GM18861 (cell line): ENCODE data around the gene CYB5R4.
"Not testable (repeated sequence)": the region's sequence is repeated elsewhere in the genome, so short reads cannot be mapped to it uniquely, and the experiment has no call there.

Experiments used
- ATAC-seq: cut with Tn5 transposase; IDR thresholded peaks from one replicate; pipeline ENCODE4 v1.9.1; 2021; ENCODE audit not compliant: unreplicated experiment

Gene CYB5R4

DNA sequence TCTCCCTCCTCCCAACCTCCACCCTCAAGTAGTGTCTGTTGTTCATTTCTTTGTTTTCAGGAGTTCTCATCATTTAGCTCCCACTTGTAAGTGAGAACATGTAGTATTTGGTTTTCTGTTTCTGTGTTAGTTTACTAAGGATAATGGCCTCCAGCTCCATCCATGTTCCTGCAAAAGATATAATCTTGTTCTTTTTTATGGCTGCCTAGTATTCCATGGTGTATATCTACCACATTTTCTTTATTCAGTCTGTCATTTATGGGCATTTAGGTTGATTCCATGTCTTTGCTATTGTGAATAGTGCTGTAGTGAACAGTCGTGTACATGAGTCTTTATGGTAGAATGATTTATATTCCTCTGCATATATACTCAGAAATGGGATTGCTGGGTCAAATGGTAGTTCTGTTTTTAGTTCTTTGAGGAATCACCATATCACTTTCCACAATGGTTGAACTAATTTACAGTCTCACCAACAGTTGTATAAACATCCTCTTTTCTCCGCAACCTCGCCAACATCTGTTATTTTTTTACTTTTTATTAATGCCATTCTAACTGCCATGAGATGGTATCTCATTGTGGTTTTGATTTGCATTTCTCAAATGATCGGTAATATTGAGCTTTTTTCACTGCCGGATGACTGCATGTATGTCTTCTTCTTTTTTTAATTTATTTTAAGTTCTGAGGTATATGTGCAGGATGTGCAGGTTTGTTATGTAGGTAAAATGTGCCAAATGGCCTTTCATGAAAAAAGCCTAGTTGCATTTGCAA lies 48.3 kb downstream of the CYB5R4 start:
- not testable (repeated sequence) for ATAC-seq

DNA sequence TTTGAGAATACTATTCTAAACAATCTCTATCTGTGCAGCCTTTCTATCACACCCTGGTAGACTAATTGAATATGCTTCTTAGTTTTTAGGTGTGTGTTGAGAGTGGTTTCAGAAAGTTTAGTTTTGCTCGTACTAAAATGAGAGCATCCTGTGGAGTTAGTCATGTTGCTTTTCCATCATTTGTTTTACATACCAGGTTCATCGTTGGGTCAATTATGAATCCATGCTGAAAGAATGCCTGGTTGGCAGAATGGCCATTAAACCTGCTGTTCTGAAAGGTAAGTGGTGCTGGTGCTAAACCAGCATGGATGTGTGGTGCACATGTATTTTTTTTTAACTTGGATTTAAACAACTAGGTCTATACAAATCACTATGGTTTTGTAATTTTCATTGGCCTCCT lies 49.3 kb downstream of the CYB5R4 start:
- no peak for ATAC-seq

- ATAC-seq = no peak
These were observed 51.8 kb downstream of the CYB5R4 start for GRCh38 chr6:83911278-83911677.

GRCh38 chr6:83914953-83915352 lies 55.5 kb downstream of the CYB5R4 start:
- no peak for ATAC-seq

GRCh38 chr6:83917001-83917400 lies 57.5 kb downstream of the CYB5R4 start:
- ATAC-seq = no peak

GRCh38 chr6:83920017-83920416 lies 60.5 kb downstream of the CYB5R4 start:
- no peak for ATAC-seq

- ATAC-seq = no peak
These were observed 61.8 kb downstream of the CYB5R4 start for GRCh38 chr6:83921315-83921714.

DNA sequence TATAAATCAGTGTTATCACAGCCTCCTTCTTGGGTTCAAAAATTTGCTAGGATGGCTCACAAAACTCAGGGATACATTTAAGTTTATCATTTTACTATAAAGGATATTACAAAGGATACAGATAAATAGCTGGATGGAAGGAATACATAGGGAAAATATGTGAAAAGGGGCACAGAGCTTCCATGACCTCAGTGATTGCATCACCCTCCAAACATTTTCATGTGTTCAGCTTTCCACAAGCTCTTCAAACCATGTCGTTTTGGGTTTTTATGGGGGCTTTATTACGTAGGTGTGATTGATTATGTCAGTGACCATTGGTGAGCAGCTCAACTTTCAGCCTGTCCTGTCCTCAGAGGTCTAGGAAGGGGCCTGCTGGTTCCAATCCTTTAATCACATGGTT lies 68.0 kb downstream of the CYB5R4 start:
- ATAC-seq = no peak

DNA sequence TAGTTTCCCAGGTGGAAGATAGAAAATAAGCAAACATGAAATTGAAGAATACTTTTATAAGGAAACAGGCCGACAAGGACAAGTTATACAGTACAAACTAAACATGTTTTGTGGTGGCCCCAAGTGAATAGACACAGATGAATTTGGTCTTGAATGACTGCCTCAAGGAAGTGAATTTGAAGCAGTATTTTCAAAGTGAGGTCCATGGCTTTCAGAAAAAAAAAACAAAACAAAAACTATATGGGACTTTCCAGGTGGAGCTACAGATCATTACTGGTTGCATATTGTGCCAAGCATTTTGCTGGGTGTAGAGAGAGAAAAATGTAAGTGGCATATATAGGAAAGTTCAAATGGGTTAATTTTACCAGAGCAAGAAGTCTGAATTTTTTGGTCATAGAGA lies 68.8 kb downstream of the CYB5R4 start:
- no peak for ATAC-seq

DNA sequence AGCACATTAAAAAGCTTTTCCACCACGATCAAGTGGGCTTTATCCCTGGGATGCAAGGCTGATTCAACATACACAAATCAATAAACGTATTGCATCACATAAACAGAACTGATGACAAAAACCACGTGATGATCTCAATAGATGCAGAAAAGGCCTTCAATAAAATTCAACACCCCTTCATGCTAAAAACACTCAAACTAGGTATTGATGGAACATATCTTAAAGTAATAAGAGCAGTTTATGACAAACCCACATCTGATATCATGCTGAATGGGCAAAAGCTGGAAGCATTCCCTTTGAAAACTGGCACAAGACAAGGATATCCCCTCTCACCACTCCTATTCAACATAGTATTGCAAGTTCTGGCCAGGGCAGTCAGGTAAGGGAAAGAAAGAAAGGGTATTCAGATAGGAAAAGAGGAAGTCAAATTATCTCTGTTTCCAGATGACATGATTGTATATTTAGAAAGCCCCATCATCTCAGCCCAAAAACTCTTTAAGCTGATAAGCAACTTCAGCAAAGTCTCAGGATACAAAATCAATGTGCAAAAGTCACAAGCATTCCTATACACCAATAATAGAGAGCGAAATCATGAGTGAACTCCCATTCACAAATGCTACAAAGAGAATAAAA lies 86.8 kb downstream of the CYB5R4 start:
- not testable (repeated sequence) for ATAC-seq

DNA sequence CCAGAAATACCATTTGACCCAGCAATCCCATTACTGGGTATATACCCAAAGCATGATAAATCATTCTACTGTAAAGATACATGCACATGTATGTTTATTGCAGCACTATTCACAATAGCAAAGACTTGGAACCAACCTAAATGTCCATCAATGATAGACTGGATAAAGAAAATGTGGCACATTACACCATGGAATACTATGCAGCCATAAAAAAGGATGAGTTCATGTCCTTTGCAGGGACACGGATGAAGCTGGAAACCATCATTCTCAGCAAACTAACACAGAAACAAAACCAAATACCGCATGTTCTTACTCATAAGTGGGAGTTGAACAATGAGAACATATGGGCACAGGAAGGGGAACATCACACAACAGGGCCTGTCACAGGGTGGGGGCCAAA lies 88.5 kb downstream of the CYB5R4 start:
- not testable (repeated sequence) for ATAC-seq

- ATAC-seq = no peak
These were observed 89.4 kb downstream of the CYB5R4 start for GRCh38 chr6:83948851-83949250.

DNA sequence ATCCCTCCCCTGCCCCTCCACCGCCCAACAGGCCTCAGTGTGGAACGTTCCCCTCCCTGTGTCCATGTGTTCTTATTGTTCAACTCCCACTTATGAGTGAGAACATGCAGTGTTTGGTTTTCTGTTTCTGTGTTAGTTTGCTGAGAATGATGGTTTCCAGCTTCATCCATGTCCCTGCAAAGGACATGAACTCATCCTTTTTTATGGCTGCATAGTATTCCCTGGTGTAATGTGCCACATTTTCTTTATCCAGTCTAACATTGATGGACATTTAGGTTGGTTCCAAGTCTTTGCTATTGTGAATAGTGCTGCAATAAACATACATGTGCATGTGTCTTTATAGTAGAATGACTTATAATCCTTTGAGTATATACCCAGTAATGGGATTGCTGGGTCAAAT lies 91.9 kb downstream of the CYB5R4 start:
- ATAC-seq = not testable (repeated sequence)

DNA sequence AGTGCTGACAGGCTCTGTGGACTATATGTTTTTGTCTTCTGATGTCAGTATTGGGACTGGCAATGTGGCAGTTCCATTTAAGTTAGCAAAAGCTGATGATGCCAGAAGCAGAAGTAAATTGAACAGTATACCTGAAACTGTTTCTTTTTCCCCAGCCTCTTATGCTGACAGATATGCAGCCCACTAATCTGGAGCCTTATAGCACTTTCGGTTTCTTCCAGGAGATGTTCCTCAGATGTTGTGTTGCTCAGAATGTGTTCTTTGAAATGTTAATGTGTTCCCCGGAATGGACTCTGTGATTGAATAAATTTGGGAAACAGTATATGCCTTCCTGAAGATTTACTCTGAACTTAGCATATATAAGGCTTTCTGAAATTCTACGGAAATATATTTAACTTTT lies 93.3 kb downstream of the CYB5R4 start:
- no peak for ATAC-seq

GRCh38 chr6:83954371-83954770 lies 94.9 kb downstream of the CYB5R4 start:
- ATAC-seq = no peak

DNA sequence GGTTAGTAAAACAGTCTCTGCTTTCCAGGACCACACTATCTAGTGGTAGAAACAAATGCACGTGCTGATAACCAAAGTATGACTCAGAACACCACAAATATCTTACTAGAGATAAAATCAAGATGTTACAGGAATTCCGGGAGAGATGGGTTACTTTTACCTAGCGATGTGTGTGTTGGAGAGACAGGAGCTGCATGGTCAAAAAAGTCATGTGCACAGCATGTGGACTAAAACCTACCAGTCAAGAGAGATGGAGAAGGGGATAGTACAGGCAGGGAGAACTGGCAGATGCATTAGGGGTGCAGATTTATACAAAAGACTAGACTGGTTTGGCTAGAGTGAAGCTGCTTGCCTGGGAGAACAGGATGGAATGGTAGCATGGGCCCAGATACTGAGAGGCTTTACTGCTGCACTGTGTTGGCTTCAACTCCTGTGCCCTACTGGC lies 98.8 kb downstream of the CYB5R4 start:
- ATAC-seq = no peak

DNA sequence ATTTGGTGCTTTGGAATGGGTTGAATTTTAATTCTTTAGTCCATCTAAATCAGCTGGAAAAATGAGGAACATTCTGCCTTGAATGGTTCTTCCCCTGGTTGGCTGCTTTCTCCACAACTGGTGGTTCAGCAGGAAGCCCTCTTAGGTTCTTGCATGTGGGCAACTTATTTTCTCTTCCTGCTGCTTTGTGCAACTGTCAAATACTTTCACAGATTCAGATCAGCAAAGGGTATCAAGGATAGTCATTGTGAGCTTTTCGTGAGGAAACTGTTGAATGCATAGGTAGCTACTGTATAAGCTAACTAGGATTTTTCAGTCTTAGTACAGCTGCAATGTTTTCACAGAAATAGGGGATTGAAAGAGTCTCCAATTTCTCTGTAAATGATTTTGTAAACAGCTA lies 101.2 kb downstream of the CYB5R4 start:
- ATAC-seq = no peak

DNA sequence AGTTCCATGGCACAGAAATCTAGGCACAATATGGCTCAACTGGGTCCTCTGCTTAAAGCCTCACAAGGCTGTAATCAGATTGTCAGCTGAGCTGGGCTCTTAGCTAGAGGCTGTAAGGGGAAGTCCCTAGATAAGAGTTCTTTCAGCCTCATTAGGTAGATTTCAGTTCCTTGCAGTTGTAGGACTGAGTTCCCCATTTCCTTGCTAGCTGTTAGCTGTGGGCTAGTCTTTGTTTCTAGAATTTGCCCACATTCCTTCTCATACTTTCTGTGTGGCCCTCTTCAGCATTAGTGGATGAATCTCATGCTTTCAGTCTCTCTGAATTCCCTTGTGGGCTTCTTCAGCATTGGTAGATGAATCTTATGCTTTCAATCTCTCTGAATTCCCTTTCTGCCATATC lies 103.1 kb downstream of the CYB5R4 start:
- ATAC-seq = peak; percentile 56

- ATAC-seq = no peak
These were observed 107.0 kb downstream of the CYB5R4 start for GRCh38 chr6:83966539-83966938.

GRCh38 chr6:83970582-83970981 lies 111.1 kb downstream of the CYB5R4 start:
- no peak for ATAC-seq

- no peak for ATAC-seq
These were observed 115.0 kb downstream of the CYB5R4 start for GRCh38 chr6:83974409-83975050.
